Fibroblast of lung (primary cell): ENCODE measurements around the gene CORO1C. TPM values are rescaled to one million over a fixed set of nuclear protein-coding genes. Genes with fewer than 3 reads are reported as not detected.

Experiments
- DNase-seq, 2 donors: peaks; one replicate each; pipeline versions ENCODE4 v3.0.0 to v3.0.0-alpha.2; 2010; ENCODE audit warnings: low read depth in 2 of 2
- H2AFZ ChIP-seq: 2 replicates; pipeline ENCODE4 v1.5.1; 2012; ENCODE audit warnings: low read length, control low read depth, inconsistent platforms
- H3K27ac ChIP-seq: 2 replicates; pipeline ENCODE4 v1.5.1; 2011; ENCODE audit warnings: low read length, control low read depth; ENCODE audit not compliant: insufficient read depth
- H3K27me3 ChIP-seq: 2 replicates; pipeline ENCODE4 v1.5.1; 2011; ENCODE audit warnings: mild to moderate bottlenecking, low read length; ENCODE audit not compliant: control insufficient read depth, insufficient read depth
- H3K36me3 ChIP-seq: 2 replicates; pipeline ENCODE4 v1.5.1; 2011; ENCODE audit warnings: low read length; ENCODE audit not compliant: control insufficient read depth, insufficient read depth
- H3K4me1 ChIP-seq: 2 replicates; pipeline ENCODE4 v1.5.1; 2011; ENCODE audit warnings: low read length; ENCODE audit not compliant: control insufficient read depth, insufficient read depth; ENCODE audit errors: extremely low read depth
- H3K4me2 ChIP-seq: 2 replicates; pipeline ENCODE4 v1.5.1; 2011; ENCODE audit warnings: low read length, control low read depth; ENCODE audit not compliant: insufficient read depth; ENCODE audit errors: extremely low read depth
- H3K4me3 ChIP-seq, 4 experiments: fragments of 200-600 bp in 1 of 4; sonication (generic) in 1 of 4; replicated peaks in 1 of 4; 2 replicates each; pipeline ENCODE4 v1.5.1; 2011 to 2016; ENCODE audit warnings: low read length in 4 of 4, low read depth in 3 of 4, mild to moderate bottlenecking in 3 of 4, control low read depth in 2 of 4, inconsistent platforms in 1 of 4, mixed read lengths in 1 of 4; ENCODE audit not compliant: insufficient read depth in 1 of 4; ENCODE audit errors: control extremely low read depth in 1 of 4
- H3K79me2 ChIP-seq: 2 replicates; pipeline ENCODE4 v1.5.1; 2012; ENCODE audit warnings: mild to moderate bottlenecking, low read length, inconsistent platforms; ENCODE audit not compliant: control insufficient read depth, insufficient read depth
- H3K9ac ChIP-seq: 2 replicates; pipeline ENCODE4 v1.5.1; 2011; ENCODE audit warnings: mild to moderate bottlenecking, low read length, control low read depth; ENCODE audit not compliant: insufficient read depth
- H3K9me3 ChIP-seq: 2 replicates; pipeline ENCODE4 v1.5.1; 2012; ENCODE audit warnings: low read depth, low read length; ENCODE audit not compliant: control insufficient read depth, insufficient read depth
- H4K20me1 ChIP-seq: 2 replicates; pipeline ENCODE4 v1.5.1; 2011; ENCODE audit warnings: low read length; ENCODE audit not compliant: control insufficient read depth, insufficient read depth; ENCODE audit errors: extremely low read depth
- CTCF ChIP-seq, 2 donors: IDR thresholded peaks in 1 of 2; conservative IDR thresholded peaks in 1 of 2; 1 replicate in 1 of 2; 2 replicates in 1 of 2; pipeline ENCODE4 v1.5.1; 2011 to 2012; ENCODE audit warnings: low read length in 2 of 2, control low read depth in 1 of 2, inconsistent platforms in 1 of 2, low read depth in 1 of 2, mild to moderate bottlenecking in 1 of 2
- EZH2 ChIP-seq: IDR thresholded peaks from 2 replicates; pipeline ENCODE4 v1.5.1; 2012; ENCODE audit warnings: low read length, control low read depth, mild to moderate bottlenecking; ENCODE audit errors: missing control alignments
- polyA plus RNA-seq, 2 donors: library from polyadenylated mRNA; depleted of rRNA in 1 of 2; stranded (reverse) in 1 of 2; unstranded in 1 of 2; fragments of >200 nt; gene quantifications; 2 replicates each; pipeline ENCODE4 v1.2.1, GENCODE V29; 2011 to 2012; ENCODE audit warnings: missing spikeins in 1 of 2
- total RNA-seq: library from RNA; depleted of rRNA; stranded (reverse); fragments of >200 nt; gene quantifications from 2 replicates; pipeline ENCODE4 v1.2.1, GENCODE V29; 2014

Gene CORO1C
- total and polyA plus RNA-seq, 2 donors (not counting 1 experiment from before 2014, with no cell fraction given): 288 to 542 TPM

- Histone ChIP-seq H3K9me3 (no peaks in the 10 kb centered on the region), H3K36me3 (no peaks in the 10 kb centered on the region), H3K27me3 (no peaks in the 10 kb centered on the region), H4K20me1 (no peaks in the 10 kb centered on the region), H3K4me3 (no peak overlapping the region), H3K79me2 (no peaks in the 10 kb centered on the region), H3K4me1 (no peaks in the 10 kb centered on the region), H3K9ac (no peak overlapping the region), H2AFZ (no peak overlapping the region), H3K4me2 (no peak overlapping the region), H3K27ac (no peak overlapping the region)
- DNase-seq: no peak
- no peak for TF ChIP-seq EZH2
- TF ChIP-seq CTCF (conservative IDR thresholded peaks at IDR 0.05 in 1 of 2, IDR thresholded peaks at IDR 0.05 in 1 of 2; ENCODE audit: low read depth in 1 of 2, low read length in 2 of 2): no peak
Measured at GRCh38 chr12:108765289-108765764, 34.0 kb upstream of the CORO1C start.

GRCh38 chr12:108764540-108765288, 33.4 kb upstream of the CORO1C start:
- Histone ChIP-seq H3K79me2 (no peaks in the 10 kb centered on the region), H4K20me1 (no peaks in the 10 kb centered on the region), H3K4me1 (no peaks in the 10 kb centered on the region), H3K36me3 (no peaks in the 10 kb centered on the region), H3K27me3 (no peaks in the 10 kb centered on the region), H3K9me3 (no peaks in the 10 kb centered on the region), H3K4me2 (no peak overlapping the region), H3K9ac (no peak overlapping the region), H3K4me3 (no peak overlapping the region), H3K27ac (no peak overlapping the region), H2AFZ (no peak overlapping the region)
- TF ChIP-seq EZH2 (no peak), CTCF (conservative IDR thresholded peaks at IDR 0.05 in 1 of 2, IDR thresholded peaks at IDR 0.05 in 1 of 2; ENCODE audit: low read depth in 1 of 2, low read length in 2 of 2) (no peak)
- DNase-seq: no peak

GRCh38 chr12:108761226-108761625, 29.9 kb upstream of the CORO1C start:
- H3K4me2 ChIP-seq: no peak overlapping the region
- no peak for DNase-seq
- no peaks in the 10 kb centered on the region for H3K36me3 ChIP-seq
- no peaks in the 10 kb centered on the region for H3K27me3 ChIP-seq
- no peaks in the 10 kb centered on the region for H3K4me1 ChIP-seq
- no peak overlapping the region for H3K4me3 ChIP-seq
- no peaks in the 10 kb centered on the region for H3K79me2 ChIP-seq
- no peak overlapping the region for H2AFZ ChIP-seq
- H4K20me1 ChIP-seq: no peaks in the 10 kb centered on the region
- no peak for TF ChIP-seq EZH2
- no peak overlapping the region for H3K27ac ChIP-seq
- no peaks in the 10 kb centered on the region for H3K9me3 ChIP-seq
- no peak overlapping the region for H3K9ac ChIP-seq
